GM18951 (cell line): ENCODE data around the gene FOXA3.

Experiments
- POLR2A ChIP-seq: IDR thresholded peaks from 4 replicates; pipeline ENCODE4 v1.6.1; 2011; ENCODE audit warnings: mild to moderate bottlenecking; ENCODE audit not compliant: insufficient read length, insufficient read depth; ENCODE audit errors: extremely low read depth
- in situ Hi-C: fragments of 300-500 bp; cut with MboI; formaldehyde crosslinking; loops from one replicate; pipeline ENCODE4 v1.12.0; 2022; ENCODE audit warnings: low sequenced_read_pairs, mixed read lengths, inconsistent platforms; ENCODE audit not compliant: unreplicated experiment

The FOXA3 gene

GRCh38 chr19:45899919-45900589, 35.9 kb downstream of the FOXA3 start:
- in situ Hi-C loops: no loop called here

DNA sequence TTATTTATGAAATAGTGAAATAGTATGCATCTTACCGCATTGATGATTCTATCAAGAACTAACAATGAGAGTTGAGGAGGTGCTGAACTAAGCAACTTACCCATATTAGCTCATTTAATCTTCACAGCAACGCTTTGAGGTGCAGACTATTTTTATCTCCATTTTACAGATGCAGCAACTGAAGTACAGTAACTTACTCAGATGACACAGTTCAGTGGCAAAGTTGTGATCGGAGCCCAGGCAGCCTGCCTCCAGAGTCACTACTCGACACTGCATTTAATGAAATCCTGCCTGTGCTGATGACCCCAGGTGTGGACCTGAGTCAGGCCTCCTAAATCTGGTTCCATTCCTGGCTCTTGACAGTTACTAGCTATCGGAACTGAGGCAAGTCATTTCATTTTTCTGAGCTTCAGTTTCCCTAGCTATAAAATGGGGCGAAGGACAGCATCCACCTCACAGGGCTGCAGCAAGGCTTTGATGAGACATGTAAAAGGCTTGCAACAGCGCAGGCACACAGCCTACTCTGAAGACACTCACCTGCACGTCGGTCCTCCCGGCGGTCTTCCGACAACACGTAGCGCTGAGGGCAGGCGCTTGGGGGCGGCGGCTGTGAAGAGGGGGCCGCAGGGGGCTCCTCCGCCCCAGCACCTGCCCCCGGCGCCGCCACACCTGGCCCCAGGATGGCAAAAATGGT, 36.8 kb downstream of the FOXA3 start:
- TF ChIP-seq POLR2A: no peak
- in situ Hi-C loops: no loop called here

More at GRCh38 chr19:45899919-45900589, 35.9 kb downstream of the FOXA3 start:
- no peak for TF ChIP-seq POLR2A

DNA sequence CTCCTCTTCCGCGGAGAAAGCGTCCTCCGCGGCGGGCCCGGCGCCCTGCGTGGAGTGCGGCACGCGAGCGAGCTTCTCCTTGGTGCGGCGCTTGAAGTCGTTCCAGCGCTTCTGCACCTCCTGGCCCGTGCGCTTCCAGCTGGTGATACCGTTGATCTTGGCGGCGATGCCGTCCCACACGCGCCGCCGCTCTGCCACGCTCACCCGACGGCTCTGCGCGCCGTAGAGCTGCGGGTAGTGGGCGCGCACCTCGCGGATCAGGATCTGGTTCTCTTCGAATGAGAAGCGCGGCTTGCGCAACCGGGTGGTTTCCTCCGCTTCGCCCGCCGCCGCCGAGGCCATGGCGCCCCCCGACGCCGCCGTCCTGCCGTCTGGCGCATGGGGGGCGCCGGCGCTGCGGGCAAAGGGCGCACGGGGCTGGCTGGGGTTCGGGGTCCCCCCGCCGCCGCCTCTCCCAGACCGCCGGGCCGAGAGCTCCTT, 37.3 kb downstream of the FOXA3 start:
- in situ Hi-C loops: no loop called here
- no peak for TF ChIP-seq POLR2A

DNA sequence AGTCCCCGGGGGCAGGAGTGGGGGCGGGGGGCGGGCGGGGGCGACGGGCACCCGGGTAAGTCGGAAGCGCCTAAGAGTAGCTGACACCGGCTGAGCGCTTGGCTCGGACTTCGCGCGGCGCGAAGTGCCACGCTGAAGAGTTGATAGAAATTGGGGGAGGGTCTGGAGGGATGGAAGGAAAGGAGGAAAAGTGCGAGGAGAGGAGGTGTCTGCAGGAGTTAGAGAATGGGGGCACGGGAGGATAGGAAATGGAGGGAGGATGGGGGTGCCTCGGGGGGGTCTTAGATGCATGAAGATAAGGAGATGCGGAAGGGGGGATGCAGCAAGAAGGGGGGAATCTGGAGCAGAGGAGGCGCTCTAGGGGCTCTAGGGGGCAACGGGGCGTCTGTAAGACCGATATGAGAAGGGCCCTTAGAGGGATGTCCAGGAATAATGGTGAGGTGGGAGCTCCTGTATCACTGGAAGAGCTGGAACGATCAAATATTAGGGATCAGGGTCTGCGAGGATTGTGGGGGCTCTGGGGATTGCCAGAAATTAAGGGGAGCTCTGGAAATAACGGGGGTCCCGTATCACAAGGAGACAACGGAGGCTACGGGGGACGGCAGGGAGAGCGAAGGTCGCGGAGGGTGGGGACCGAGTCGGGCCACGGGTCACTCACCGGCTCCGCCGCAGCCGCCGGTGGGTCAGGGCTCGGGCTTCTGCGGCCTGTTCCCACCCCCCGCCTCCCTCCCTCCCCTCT, 38.0 kb downstream of the FOXA3 start, which contains the start of gene MYPOP:
TSS of gene MYPOP (minus strand) at position 702 of the 739 bp plus-strand sequence. CDS start 840 bp downstream, outside the sequence.
- TF ChIP-seq POLR2A: no peak

GRCh38 chr19:45902651-45903625, 38.8 kb downstream of the FOXA3 start:
- TF ChIP-seq POLR2A: peak; percentile 95
- in situ Hi-C loops: no loop called here

More for the DNA sequence above, 38.0 kb downstream of the FOXA3 start, which contains the start of gene MYPOP:
- in situ Hi-C loops: no loop called here

DNA sequence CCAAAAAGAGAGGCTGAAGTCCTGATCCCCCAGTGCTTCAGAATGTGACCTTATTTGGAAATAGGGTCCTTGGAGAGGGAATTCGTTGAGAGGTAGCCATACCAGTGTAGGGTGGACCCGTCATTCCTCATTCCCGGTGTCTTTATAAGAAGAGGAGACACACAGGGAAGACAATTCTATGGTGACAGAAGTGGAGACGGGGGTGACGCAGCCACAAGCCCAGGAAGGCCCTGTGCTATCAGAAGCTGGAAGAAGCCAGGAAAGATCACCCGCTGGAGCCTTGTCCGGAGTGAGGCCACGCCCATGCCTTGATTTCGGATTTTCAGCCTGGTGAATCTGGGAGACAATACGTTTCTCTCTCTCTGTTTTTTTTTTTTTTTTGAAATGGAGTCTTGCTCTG, 40.9 kb downstream of the FOXA3 start:
- in situ Hi-C loops: no loop called here
- no peak for TF ChIP-seq POLR2A

- no peak for TF ChIP-seq POLR2A
- in situ Hi-C loops: no loop called here
Observed at GRCh38 chr19:45906221-45906620, 42.1 kb downstream of the FOXA3 start.

- no peak for TF ChIP-seq POLR2A
- in situ Hi-C loops: no loop called here
Observed at GRCh38 chr19:45908956-45909355, 44.8 kb downstream of the FOXA3 start.

GRCh38 chr19:45911291-45911690, 47.2 kb downstream of the FOXA3 start:
- no peak for TF ChIP-seq POLR2A
- in situ Hi-C loops: no loop called here

DNA sequence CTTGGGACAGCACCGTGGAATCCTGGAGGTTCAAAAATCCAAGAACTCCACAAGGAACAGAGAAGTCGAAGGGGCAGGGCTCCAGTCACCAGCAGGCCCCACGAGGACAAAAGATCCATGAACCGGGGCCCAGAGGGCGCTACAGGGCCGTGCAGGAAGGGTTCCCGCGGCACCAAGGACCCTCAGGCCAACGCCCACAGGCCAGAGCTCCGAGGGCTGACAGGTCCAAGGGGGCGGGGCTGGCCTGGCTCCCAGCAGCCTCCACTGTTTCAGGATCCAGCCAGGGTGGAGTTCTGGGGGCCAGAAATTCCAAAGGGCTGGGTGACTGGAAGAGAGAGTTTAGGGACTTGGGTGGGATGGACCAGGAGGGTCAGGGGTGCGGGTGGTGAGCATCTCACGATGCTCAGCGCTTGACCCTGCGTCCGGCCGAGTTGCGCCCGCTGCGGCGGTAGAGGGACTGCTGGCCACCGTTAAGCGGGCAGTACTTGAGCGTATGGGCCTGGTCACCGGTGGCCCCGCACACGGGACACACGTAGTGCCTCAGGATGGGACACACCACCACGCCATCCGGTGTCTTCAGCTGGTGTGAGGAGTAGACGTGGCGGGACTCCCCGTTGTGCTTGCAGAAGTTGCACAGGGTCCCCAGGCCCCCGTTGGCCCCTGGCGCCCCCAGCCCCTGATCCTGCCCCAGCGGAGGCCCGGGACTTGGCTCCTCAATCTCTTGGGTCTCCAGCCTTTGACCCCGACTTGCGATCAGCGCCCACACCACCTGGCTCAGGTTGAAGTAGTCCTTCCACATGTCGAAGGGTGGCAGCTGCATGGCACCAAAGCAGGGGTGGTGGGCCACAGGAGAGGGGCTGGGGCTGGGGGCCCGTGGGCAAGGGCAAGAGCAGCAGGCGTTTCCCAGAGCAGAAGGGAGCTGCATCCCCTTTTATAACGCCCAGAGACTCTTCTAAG, 50.0 kb downstream of the FOXA3 start, which contains the start of gene NANOS2:
TSS of gene NANOS2 (minus strand) at position 905 of the 957 bp plus-strand sequence. CDS start at position 820, 85 bp downstream.
- in situ Hi-C loops: no loop called here
- no peak for TF ChIP-seq POLR2A

DNA sequence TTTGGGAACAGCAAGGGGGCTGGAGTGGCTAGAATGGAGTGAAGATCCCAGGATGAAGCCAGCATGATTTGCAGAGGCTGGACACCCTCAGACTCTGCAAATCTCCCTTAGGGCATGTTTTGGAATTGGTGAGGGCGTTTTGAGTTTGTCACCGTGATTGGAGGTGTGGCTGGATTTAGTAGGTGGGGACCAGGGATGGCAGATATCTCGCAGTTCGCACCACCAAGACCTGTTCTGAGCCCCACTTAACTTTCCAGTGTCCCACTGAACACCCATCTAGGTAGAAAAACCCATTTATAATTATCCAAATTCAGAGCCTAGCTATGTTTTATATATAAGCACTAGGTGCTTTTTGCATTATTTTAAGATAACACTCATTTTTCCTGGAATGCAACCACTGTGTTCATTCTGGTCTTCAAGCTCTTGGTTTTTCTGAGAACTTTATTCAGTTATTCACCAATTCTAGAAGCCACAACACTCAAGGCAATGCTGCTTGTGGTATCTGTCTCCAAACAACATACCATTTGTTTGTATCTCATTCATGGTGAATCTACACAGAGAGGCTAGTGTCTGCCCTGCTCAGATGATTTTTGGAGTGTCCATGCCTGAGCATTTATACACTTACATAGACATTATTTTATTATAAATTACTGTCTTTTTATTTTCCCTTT, 53.4 kb downstream of the FOXA3 start:
- no peak for TF ChIP-seq POLR2A
- in situ Hi-C loops: no loop called here
